GM19099 (cell line): ENCODE results near the gene SYK.

Experiments used
- POLR2A ChIP-seq: IDR thresholded peaks from 3 replicates; pipeline ENCODE4 v1.6.1; 2011; ENCODE audit warnings: low read depth; ENCODE audit not compliant: insufficient read length; ENCODE audit errors: extremely low read depth

The SYK gene

DNA sequence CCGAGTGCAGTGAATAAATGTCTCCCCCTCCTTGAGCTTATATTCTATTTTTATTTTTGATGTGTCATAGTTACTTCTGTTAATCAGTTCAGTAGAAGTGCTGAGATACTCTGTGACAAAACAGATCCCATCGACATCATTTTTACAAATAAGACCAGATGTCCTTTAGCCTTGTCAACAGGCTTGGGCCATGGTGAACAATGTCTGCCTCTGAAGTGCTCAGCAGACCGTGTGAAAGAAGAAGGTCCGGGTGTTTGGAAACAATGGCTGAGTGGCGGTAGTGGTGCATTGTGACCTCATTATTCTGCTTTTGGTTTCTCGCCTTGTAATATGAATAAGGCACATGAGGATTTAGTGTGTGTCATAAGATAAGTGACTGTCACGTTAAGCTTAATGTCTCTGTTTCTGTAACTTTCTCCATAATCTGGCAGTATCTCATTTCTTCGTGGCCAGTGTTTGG lies 71.2 kb downstream of the SYK start:
- TF ChIP-seq POLR2A: no peak

GRCh38 chr9:90873422-90873821 lies 71.8 kb downstream of the SYK start:
- TF ChIP-seq POLR2A: no peak

DNA sequence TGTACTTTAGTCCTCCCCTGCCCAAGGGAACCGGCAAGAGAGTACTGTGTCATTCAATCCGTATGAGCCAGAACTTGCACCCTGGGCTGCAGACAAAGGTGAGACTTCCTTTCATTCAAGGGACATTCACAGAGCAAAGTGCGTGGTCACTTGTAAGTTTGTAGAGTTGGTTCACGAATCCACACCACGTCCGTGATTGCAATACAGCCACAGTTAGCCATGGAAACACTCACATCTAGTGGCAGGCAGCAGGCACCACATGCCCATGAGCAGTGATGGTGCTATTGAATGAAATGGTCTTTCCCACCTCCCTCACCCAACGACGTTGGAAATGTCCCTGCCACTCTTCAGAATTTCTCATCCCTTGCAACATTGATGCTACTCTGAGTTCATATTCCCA lies 72.6 kb downstream of the SYK start:
- no peak for TF ChIP-seq POLR2A

DNA sequence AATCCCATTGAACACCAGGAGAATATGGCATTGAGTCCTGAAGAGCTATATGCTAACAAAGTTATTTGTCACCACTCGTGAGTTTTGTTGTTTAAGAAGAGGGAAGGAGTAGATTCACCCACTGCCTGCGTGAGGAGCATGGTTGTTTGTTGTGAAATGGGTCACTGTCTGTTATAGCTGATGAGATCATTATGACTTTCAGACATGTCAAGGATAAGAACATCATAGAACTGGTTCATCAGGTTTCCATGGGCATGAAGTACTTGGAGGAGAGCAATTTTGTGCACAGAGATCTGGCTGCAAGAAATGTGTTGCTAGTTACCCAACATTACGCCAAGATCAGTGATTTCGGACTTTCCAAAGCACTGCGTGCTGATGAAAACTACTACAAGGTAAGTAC lies 76.9 kb downstream of the SYK start:
- TF ChIP-seq POLR2A: no peak

DNA sequence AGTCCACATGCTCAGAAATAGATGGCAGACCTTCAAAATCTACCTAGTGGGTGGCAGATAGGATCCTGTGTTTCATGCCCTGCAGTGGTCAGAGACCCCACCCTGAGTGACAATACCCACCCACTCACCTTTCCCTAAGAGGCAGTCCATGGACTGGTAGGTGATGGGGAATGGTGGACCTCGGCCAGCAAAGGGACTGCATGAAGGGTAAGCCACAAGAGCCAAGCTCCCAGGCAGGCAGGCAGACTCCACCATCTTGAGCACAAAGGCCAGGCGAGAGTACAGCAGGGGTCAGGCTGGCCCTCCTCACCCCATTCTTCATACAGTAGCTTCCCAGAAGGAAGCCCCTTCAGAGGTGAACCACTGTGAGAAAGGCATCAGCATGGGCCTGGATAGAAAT lies 78.4 kb downstream of the SYK start:
- no peak for TF ChIP-seq POLR2A

GRCh38 chr9:90880669-90881068 lies 79.0 kb downstream of the SYK start:
- TF ChIP-seq POLR2A: no peak

- TF ChIP-seq POLR2A: no peak
Measured at GRCh38 chr9:90881648-90882047, 80.0 kb downstream of the SYK start.

DNA sequence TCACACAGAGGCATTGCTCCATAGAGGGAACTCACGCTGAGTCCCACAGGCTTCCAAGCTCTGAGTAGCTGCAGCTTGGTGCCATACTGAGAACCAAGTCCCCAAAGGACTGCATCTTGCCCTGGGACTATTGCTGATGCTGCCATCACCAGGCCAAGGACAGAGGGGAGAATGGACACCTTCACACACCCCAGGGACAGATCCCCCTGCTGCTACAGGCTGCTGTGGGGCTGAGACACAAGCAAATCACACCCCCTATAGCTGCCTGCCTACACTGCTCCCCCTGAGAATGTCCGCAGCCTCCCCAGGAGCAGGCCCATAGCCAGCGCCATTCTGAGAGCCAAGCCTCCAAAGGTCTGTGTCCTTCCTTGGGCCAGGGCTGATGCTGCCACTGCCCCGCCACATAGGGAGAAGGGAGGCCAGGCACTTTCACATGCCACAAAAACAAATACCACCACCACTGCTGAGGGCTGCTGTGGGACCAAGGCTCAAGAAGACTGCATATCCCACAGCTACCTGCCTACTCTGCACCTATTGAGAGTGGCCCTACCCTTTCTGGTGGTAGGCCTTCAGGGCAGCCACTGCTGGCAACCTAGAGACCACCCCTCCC lies 81.5 kb downstream of the SYK start:
- TF ChIP-seq POLR2A: no peak

GRCh38 chr9:90883661-90884060 lies 82.0 kb downstream of the SYK start:
- no peak for TF ChIP-seq POLR2A

GRCh38 chr9:90884178-90884577 lies 82.6 kb downstream of the SYK start:
- no peak for TF ChIP-seq POLR2A

DNA sequence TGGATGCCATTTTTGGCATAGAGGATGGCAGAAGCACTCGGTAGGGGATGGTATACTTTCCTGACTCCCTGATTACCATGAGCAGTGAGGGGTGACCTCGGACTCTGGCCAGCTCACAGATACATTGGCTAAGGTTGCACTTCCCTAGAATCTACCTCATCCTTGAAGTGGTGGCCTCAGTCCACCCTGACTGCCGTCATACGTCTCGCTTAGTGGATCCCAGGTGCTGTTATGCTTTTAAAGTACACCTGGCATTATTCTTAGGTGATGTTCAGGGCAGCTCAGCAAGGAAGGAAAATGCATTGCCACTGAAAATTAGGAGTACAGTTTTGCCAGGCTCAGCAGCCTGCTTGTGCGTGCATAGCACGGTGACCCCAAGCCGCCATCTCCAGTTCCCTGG lies 87.3 kb downstream of the SYK start:
- TF ChIP-seq POLR2A: no peak

DNA sequence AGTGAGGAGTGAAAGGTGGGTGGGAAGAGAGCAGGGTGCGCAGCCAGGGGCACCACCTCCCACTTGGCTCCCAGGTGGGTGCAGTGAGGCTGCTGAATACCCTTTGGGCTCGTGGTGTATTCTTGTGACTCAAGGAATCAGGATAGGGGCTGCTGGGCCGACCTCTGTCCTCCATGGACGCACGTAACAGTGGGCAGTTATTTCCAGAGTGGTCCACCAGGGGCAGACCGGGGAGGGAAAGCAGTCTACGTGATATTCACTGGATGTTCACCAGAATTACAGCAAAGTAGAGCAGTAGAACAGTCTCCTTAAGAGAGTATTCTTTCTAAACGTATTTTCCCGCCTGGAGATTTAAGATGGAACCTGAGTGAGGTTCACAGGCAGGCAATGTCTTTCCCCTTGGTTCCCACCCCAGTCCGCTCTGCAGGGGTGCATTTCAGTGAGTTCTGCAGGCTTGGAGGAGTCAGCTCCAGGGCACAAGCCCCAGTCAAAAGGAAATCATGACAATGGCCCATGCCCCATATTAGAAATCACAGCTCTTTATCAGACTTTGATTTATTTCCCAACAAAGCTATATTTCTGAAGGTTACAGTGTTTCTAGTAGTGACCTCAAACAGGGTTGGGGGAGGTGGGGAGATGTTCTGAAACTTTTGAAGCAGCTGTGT lies 88.7 kb downstream of the SYK start:
- TF ChIP-seq POLR2A: no peak

DNA sequence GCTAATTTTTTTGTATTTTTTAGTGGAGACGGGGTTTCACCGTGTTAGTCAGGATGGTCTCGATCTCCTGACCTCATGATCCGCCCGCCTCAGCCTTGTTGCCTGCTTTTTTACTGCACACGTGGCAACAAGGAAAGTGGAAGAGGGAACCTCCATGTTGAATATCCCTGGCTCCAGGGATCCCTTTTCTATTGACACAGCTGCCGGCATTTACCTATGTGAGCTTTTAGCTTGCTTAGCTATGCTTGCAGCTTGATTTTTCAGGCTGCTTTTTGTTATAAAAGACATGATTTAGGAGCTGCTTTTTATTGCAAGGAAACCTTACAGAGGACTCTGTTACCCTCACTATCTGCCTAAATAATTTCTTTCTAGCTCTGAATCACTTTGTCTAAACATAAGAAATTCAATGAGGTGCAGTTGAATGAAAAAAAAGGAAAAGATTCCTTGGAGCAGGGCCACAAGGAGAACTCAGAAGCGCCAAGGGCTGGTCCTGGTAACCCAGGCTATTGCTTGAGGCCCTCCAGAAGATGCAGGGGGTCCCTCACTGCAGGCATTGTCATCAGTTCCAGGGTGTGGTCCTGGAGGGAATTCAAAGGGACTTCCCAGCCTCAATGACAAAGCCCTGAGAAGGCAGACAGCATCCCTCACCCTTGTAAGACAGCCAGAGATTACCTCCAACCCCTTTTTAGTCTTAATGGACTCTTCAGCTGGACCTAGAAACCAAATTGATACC lies 89.9 kb downstream of the SYK start:
- no peak for TF ChIP-seq POLR2A

DNA sequence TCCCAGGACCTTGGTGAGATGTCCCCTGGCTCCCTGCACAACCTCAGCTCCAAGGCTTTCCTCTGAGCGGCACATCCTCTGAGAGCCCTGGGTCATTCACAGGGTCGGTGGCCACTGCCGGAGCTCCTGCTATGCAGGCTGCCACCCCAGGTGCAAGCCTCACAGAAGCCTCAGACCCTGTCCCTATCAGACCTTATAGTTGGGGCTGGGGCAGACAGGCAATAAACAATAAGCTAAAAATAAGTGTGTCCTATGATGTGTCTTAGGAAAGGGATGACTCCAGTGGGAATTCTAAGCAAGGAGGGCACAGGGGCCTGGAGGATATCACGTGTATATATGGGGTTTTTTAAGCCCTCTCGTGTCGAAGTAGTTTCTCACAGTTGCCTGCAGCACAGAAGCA lies 91.3 kb downstream of the SYK start:
- no peak for TF ChIP-seq POLR2A

GRCh38 chr9:90893706-90894105 lies 92.1 kb downstream of the SYK start:
- no peak for TF ChIP-seq POLR2A

DNA sequence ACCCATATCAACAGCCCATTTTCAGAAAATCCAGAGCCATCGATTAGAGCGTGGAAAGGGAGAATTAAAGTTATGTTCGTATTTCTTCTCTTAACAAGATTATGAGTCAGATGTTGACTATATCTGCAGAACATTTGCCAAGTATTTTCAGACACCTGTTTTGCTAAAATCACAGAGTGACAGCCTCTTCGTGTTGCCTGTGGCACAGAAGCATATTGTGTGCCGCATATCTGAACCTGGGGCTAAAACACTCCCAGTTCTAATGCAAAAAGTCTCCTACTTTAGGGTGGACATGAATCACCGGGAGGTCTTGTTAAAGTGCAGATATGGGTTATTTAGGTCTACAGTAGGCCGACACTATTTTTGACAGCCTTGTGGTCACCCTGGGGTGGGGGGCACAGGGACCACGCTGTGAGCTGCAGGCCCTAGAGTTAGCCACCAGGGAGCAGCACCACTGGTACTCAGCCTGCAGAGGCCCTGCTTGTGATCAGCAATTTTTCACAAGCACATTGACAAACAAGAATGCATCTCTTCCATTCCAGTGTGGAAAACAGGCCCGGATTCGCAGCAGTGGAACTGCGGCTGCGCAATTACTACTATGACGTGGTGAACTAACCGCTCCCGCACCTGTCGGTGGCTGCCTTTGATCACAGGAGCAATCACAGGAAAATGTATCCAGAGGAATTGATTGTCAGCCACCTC lies 93.5 kb downstream of the SYK start:
- no peak for TF ChIP-seq POLR2A

DNA sequence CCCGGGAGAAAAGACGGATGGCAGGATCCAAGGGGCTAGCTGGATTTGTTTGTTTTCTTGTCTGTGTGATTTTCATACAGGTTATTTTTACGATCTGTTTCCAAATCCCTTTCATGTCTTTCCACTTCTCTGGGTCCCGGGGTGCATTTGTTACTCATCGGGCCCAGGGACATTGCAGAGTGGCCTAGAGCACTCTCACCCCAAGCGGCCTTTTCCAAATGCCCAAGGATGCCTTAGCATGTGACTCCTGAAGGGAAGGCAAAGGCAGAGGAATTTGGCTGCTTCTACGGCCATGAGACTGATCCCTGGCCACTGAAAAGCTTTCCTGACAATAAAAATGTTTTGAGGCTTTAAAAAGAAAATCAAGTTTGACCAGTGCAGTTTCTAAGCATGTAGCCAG lies 94.2 kb downstream of the SYK start:
- no peak for TF ChIP-seq POLR2A
